ENCODE data around the gene SNTB2. TPM values are rescaled to one million over a fixed set of nuclear protein-coding genes. Genes with fewer than 3 reads are reported as not detected.
"Not testable (repeated sequence)": the region's sequence is repeated elsewhere in the genome, so short reads cannot be mapped to it uniquely, and the experiment has no call there.

Gene SNTB2
- total RNA-seq, 4 donors from 2014 or later = 58.0 to 99.5 (median 96.7) TPM

- 87 to 92% methylated on average over 3 of the region's 3 CpGs for WGBS, 2 donors
- H3K36me3 ChIP-seq = peaks cover 5 to 9% of the 10 kb centered on the region in 2 donors
- peaks cover 10 to 16% of the 10 kb centered on the region in 2 donors for H3K4me1 ChIP-seq
- no peak for TF ChIP-seq POLR2A (IDR thresholded peaks at IDR 0.05)
- TF ChIP-seq, protein P1, sequence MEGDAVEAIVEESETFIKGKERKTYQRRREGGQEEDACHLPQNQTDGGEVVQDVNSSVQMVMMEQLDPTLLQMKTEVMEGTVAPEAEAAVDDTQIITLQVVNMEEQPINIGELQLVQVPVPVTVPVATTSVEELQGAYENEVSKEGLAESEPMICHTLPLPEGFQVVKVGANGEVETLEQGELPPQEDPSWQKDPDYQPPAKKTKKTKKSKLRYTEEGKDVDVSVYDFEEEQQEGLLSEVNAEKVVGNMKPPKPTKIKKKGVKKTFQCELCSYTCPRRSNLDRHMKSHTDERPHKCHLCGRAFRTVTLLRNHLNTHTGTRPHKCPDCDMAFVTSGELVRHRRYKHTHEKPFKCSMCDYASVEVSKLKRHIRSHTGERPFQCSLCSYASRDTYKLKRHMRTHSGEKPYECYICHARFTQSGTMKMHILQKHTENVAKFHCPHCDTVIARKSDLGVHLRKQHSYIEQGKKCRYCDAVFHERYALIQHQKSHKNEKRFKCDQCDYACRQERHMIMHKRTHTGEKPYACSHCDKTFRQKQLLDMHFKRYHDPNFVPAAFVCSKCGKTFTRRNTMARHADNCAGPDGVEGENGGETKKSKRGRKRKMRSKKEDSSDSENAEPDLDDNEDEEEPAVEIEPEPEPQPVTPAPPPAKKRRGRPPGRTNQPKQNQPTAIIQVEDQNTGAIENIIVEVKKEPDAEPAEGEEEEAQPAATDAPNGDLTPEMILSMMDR (IDR thresholded peaks at IDR 0.05) = no peak
- no peak overlapping the region for H3K4me3 ChIP-seq (replicated peaks in 1 of 3)
- H3K27me3 ChIP-seq = no peaks in the 10 kb centered on the region
- intact Hi-C loops (cut with DNase I) = no loop called here
- H3K9me3 ChIP-seq = no peaks in the 10 kb centered on the region
- DNase-seq = no peak
- no peak overlapping the region for H3K27ac ChIP-seq
Measured at GRCh38 chr16:69250081-69250480, 63.1 kb downstream of the SNTB2 start.

DNA sequence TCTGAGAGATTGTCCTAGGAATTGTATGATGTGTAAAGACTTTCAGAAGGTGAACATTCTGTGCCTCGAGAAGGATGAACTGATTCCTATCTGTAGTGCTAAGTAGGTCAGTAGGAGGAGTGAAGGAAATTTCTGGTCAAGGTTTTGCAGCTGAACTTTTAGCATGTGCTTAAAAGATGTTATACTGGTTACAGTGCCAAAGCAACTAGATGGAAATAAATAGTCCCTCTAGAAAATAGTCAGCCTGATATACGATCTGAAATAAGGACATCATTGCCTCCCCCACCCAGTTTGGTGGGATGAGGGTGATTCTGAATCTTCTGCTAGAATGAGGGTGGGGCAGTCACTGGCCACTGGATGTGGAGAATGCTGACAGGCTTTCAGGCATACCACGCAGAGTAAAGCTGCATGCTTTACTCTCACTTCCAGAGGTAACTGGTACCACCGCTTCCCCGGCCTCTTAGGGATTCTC is 66.9 kb downstream of the SNTB2 start:
- Histone ChIP-seq H3K36me3 (no peaks in the 10 kb centered on the region), H3K9me3 (no peaks in the 10 kb centered on the region), H3K27me3 (no peaks in the 10 kb centered on the region), H3K4me3 (replicated peaks in 1 of 3) (no peak overlapping the region), H3K4me1 (peaks cover 8 to 14% of the 10 kb centered on the region in 2 donors), H3K27ac (peak overlapping the region; percentile 28 to 39 (median 29))
- intact Hi-C loops (cut with DNase I) = no loop called here
- TF ChIP-seq, protein P1 (IDR thresholded peaks at IDR 0.05) = no peak
- TF ChIP-seq POLR2A (IDR thresholded peaks at IDR 0.05) = no peak
- 28 to 34% methylated on average over 5 of the region's 5 CpGs for WGBS, 2 donors
- peak; percentile 51 to 58 for DNase-seq

- DNase-seq; H3K36me3 ChIP-seq; H3K4me1 ChIP-seq; intact Hi-C loops (cut with DNase I); H3K4me3 ChIP-seq (replicated peaks in 1 of 3); H3K27ac ChIP-seq; H3K27me3 ChIP-seq; H3K9me3 ChIP-seq: not testable (repeated sequence)
- WGBS, 2 donors = 88 to 93% methylated on average over 9 of the region's 9 CpGs
Measured at GRCh38 chr16:69259428-69259764, 72.4 kb downstream of the SNTB2 start.

DNA sequence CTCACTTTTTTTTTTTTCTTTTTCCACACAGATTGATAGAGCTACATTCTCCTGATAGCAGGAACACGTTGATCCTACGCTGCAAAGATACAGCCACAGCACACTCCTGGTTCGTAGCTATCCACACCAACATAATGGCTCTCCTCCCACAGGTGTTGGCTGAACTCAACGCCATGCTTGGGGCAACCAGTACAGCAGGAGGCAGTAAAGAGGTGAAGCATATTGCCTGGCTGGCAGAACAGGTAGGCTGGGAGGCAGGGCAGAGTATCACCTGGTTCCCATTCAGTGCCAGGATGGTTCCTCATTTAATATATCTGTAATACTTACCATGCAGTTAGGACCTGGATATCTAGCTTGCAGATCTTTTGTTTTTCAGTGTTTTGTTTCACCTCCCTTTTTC is 73.1 kb downstream of the SNTB2 start:
- H3K4me1 ChIP-seq = no peaks in the 10 kb centered on the region
- H3K4me3 ChIP-seq (replicated peaks in 1 of 3) = no peak overlapping the region
- TF ChIP-seq, protein P1 (IDR thresholded peaks at IDR 0.05) = no peak
- TF ChIP-seq POLR2A (IDR thresholded peaks at IDR 0.05) = no peak
- peaks cover 0 to 4% of the 10 kb centered on the region in 2 donors for H3K36me3 ChIP-seq
- H3K27ac ChIP-seq = no peak overlapping the region
- no peaks in the 10 kb centered on the region for H3K27me3 ChIP-seq
- no peaks in the 10 kb centered on the region for H3K9me3 ChIP-seq
- no peak for DNase-seq
- intact Hi-C loops (cut with DNase I) = no loop called here
- 93 to 94% methylated on average over 4 of the region's 4 CpGs for WGBS, 2 donors

DNA sequence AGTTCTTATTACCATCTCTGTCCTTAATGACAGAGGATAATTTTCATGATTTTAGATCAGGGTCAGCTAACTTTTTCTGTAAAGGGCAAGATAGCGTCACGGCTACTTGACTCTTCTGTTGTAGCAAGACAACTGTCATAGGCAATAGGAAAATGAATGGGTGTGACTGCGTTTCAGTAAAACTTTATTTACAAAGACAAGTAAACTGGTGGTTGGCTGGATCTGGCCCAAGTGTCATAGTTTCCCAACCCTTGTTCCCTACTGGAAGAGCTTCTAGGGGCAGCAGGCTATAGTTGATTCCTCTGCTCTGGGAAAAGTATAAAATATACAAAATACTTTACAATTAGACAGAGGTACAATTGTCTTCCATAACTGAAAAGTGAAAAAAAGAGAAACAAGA is 73.5 kb downstream of the SNTB2 start:
- Histone ChIP-seq H3K36me3 (peaks cover 0 to 4% of the 10 kb centered on the region in 2 donors), H3K27ac (peak overlapping the region in 1 of 3 donors; percentile 37), H3K27me3 (no peaks in the 10 kb centered on the region), H3K9me3 (no peaks in the 10 kb centered on the region), H3K4me1 (no peaks in the 10 kb centered on the region), H3K4me3 (replicated peaks in 1 of 3) (no peak overlapping the region)
- intact Hi-C loops (cut with DNase I) = no loop called here
- no peak for DNase-seq
- WGBS, 2 donors = 86 to 89% methylated on average over 3 of the region's 3 CpGs
- TF ChIP-seq, protein P1 (IDR thresholded peaks at IDR 0.05) = no peak
- no peak for TF ChIP-seq POLR2A (IDR thresholded peaks at IDR 0.05)
